Ammon's horn (tissue), 1 donor: ENCODE measurements around the gene LRRC75A.
"Not testable (repeated sequence)": the region's sequence is repeated elsewhere in the genome, so short reads cannot be mapped to it uniquely, and the experiment has no call there.

Source experiments
- DNase-seq: peaks from one replicate; pipeline ENCODE4 v3.0.0-alpha.2; 2016; ENCODE audit warnings: low spot score

Gene LRRC75A

DNA sequence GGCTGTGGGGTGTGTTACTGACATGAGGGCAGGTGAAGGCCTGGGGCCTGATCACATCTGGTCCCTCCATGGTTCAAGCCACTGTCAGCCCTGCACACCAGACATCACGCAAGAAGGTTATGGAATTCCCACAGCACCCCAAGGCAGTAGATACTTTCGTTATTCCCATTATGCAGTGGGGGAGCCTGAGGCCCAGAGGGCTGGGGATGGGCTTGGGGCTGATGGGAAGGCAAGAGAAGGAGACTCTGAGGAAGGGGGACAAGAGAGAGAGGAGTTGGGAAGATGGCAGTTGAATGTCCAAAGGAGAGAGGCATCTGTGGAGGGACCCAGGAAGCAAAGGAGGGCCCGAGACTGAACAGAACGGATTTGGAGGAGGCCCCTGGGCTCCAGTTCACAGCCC lies 42.0 kb downstream of the LRRC75A start:
- no peak for DNase-seq

DNA sequence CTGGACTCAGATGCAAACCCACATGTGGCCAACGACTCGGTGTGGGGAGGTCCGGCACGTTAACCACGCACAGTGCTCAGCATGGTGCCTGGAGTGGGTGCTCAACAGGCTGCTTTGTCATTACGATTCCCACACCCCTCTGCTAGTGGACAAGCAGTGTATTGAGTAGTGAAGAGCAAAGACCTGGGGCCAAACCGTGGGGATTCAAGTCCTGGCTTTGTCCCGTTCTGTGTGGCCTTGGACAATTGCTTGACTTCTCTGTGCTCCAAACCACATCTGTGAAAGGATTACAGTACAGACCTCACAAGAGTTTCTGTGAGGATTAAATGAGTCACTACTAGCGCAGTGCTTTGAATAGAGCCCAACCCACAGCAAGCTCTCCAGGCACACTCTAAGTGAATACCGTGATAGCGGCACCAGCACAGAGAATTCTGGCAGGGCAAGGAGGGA lies 42.8 kb downstream of the LRRC75A start:
- DNase-seq = no peak

DNA sequence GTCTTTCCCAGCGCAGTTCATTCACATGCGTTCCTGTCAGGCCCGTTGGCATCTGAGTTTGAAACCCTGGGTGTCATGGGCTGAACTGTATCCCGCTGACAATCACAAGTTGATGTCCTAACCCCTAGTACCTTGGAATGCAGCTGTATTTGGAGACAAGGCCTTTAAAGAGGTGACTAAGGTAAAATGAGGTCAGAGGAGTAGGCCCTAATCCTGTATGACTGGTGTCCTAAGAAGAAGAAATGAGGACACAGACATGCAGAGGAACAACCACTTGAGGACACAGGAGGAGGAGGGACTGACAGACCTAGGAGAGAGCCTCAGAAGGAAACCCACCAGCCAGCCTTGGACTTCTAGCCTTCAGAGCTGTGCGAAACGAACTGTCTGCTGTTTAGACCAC lies 43.5 kb downstream of the LRRC75A start:
- DNase-seq = no peak

DNA sequence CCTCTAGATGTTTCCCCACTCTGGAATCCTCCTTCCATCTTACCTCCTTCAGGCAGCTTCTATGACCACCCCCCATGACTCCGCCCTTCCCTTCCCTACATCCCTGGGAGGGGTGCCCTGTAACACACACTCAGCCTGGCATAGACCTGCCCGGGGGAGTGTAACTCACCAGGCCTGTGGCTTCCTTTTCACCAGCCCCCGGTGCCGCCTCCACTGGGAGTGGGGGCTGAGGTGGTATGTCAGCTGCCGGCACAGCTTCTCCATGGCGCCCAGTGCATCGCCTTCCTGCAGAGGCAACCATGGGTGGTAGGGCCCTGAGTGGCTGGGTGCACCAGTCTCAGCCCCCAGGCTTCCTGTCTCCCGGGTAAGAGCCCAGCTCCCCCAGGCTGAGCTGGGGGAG lies 44.3 kb downstream of the LRRC75A start:
- no peak for DNase-seq

DNA sequence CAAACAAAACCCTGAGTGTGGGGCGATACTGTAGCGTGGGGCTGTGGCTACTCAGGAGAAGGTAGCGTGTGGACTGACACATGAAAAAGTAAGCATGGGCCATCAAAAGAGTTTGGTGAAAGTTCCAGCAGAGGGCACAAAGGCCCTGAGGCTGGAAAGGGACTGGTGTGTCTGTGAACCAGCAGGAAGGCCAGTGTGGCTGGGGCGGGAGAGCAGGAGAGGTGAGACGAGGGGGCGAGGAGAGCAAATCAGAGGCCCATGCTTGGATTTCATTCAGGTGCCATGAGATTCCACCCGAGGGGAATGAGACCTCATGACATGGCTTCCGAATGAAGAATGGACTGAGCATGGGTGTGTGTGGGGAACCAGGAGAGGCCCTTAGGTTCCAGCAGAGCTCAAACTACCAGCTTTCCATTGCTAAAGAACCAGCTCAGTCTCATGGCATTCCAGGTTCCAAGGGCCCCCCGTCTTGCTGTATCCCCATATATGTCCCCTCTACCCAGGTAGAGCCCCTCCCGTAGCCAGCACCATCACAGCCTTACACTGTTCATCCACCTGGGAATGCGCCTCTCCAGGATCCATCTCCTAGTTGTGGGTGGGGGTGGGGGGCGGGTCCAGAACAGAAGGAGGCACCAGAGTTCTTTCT lies 45.5 kb downstream of the LRRC75A start:
- no peak for DNase-seq

DNA sequence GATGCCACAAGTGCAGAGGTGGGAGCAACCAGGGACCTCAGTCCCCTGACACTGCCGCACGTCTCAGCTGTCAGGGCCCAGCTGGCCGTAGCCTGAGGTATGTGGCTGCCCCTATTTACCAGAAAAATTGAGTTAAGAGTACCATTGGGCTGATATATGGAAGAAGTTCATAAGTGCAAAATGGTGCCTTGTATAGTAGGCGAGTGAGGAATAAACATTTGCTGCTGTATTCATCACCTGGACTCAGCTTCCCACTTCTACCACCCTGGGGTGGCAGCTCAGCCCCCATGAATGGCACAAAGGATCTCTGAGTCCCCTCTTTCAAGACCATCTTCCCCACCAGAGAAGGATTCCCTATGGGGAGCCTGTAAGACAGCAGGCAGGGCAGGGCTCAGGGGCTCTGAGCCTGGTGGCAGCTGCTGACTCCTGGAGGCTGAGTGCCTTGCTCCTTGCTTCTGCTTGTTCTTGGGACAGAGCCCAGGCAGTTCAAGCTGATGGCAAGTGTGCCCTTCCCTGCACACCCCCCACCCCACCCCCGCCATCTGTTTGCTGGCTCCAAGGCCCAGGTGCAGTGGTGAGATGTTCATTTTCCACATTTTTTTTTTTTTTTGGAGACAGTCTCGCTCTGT lies 47.6 kb downstream of the LRRC75A start:
- no peak for DNase-seq

DNA sequence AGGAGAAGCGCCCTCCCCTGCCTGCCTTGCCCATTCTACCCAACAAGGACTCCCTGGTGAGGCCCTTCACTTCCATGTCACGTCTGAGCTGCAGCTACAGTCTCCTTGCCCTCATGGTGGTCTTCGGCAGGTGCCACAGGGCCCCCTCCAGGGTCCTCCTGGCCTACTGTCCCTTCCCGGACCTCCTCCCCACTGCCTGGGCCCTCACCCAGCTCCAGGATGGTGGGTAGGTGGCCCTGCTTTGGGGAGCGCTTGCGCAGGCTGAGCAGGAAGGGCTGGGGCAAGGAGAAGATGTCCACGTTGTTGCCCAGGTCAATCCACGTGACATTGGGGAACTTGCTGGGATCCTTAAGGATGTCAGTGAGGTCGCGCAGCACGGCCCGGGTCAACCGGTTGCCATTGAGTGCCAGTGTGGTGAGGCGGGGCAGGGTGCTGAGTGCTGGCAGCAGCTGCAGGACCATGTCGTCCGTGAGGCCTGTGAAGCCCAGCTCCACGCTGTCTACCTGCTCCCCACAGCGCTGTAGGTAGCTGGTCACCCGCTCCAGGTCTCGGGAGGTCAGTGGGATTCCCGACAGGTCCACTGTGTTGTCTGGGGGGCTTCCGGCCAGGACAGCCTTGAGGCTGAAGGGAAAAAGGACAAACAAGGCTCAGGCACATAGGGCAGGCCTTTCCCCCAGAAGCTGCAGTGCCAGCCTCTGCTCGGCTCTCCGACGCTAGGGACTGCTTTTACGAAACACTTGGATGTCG lies 48.3 kb downstream of the LRRC75A start:
- DNase-seq = no peak

DNA sequence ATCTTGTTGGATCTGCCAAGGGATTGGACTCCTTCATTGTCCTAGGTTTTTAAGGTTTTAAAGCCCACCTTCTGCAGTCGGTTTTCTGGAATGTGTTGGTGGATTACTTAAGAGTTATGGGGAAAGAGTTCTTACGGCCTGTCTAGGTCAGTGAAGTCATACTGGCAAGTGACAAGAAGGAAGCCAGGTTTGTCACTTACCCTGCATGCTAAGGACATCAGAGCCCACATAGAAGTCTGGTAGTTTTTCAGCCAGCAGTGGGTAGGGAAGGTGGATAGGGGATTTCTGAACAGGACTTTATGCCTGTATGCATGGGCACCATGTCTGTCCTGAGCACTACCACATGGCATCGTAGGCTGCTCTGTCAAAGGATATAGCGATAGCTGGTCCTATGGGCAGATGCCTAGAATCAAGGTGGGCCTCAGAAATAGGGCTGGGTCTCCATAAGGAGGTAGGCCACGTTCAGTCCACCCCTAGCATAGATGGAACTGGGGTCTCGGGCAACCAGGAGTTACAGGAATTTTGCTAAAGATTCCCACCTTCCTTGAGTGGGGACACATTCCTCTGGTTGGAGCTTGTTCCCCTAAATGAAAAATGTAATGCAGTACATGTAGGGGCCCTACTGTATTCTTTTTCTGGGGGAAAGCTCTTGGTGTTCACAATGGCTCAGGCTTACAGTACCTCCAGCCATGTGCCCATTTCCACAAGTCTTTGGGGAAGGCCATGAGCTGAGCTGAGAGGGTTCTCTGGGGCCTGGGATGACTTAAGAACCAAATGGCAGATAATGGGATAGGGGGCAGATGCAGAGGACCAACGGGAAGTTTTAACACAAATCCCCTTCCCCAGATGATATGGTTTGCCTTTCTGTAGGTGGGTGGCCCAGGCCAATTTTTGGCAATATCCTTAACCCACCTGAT lies 49.1 kb downstream of the LRRC75A start:
- DNase-seq = no peak

DNA sequence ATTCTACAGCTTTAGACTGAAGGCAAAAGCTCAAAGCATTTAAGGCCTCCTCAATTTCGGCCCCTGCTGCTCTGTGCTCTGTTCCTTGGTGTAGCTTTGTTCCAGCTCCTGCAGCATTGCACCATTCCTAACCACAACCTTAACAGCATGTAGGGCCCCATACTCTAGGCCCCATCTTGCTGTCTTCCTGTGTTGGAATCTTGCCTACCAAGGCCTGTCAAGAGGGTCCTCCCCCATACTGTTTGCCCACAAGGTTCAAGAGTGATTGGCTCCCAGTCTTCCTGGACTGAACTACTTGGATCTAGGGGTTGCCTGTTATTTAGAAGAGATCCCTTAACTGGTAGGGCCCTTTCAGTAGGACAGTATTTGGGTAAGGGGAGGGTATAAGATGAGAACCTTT lies 49.9 kb downstream of the LRRC75A start:
- no peak for DNase-seq

DNA sequence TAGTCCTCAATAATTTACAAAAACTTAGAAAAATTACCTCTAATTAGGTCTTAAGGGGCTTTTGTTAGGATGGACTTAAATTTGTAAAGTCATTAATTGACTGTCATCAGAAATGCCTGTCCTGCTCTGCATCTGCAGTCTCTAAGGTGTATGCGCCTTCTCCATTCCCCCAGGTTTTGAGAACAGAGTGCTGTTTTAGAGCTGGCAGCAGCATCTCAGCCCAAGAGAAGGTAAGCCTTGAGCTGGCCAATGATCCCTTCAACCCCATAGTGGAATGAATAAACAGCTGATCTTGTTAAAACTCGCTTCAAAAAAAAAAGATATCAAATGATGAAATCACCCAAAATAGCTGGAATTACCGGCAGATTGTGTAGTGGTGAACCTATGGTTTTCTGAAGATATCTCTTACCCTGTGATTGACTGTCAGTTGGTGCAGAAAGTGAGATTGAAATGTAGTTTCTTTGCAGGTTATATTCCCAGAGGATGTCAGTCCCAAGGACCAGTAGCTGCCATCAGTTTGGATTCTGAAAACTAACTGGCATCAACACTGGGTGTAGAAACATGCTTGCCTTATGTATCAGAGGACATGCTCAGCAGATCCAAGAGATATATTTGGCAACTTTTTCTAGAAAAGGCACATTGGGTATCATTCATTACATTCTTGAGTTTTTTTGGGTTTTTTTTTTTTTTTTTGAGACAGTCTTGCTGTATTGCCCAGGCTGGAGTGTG lies 50.9 kb downstream of the LRRC75A start:
- no peak for DNase-seq

DNA sequence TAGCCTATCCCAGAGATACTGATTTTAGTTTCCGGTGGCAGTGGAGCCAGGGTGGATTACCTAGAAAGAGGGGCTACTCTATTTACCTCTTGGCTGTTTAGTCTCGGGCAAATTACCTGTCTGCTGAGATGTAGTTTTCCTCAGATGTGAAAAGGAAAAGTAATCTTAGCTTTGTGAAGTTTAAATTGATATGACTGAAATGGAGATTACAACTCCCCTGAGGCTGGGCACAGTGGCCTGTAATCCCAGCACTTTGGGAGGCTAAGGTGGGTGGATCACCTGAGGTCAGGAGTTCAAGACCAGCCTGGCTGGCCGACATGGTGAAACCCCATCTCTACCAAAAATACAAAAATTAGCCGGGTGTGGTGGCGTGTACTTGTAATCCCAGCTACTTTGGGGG lies 51.6 kb downstream of the LRRC75A start:
- not testable (repeated sequence) for DNase-seq

DNA sequence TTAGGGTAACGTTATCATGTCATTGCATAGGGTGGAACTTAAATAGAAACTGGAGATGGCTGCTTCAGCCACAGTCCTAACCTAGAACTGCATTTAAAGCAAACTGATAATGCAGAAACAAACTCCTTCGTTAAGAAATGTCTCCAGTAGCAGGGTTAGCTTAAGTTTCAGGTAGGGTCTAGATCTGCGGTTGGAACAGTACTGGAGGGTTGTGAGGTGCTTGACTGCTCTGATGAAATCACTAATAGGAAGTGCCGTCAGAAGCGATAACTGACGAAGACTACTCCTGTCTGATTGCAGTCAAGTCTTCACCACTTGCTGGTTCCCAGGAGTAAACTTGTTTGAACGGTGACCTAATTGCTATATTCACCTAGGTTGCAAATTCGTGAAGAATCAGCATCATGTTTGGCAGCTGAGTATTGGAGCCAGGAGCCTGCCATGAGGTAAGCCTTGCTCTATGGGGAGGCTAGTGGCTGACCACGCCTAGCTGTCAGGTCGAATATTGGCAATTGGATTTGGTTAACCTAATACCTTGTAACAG lies 52.1 kb downstream of the LRRC75A start:
- no peak for DNase-seq

DNA sequence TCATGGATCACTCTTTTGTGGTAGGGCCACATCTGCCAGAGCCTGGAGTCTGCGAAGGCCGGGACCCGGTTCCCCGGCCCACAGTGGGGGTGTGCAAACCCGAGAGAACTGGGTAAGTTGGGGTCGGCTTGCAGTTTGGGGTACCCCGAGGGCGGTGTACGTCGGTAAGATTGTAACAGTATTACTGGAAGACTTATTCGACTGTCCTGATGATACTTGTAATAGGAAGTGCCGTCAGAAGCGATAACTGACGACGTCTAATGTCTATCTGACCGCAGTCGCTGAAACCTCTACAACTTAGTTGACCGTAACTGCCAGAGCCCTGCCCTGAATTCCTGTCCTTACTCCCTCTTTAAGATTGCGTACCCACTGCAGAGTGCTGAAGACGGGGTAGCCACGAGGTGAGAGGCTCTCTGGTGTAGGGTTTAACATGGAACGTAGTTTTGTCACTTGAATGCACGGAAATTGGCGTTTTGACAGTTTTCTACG lies 52.6 kb downstream of the LRRC75A start:
- DNase-seq = no peak

DNA sequence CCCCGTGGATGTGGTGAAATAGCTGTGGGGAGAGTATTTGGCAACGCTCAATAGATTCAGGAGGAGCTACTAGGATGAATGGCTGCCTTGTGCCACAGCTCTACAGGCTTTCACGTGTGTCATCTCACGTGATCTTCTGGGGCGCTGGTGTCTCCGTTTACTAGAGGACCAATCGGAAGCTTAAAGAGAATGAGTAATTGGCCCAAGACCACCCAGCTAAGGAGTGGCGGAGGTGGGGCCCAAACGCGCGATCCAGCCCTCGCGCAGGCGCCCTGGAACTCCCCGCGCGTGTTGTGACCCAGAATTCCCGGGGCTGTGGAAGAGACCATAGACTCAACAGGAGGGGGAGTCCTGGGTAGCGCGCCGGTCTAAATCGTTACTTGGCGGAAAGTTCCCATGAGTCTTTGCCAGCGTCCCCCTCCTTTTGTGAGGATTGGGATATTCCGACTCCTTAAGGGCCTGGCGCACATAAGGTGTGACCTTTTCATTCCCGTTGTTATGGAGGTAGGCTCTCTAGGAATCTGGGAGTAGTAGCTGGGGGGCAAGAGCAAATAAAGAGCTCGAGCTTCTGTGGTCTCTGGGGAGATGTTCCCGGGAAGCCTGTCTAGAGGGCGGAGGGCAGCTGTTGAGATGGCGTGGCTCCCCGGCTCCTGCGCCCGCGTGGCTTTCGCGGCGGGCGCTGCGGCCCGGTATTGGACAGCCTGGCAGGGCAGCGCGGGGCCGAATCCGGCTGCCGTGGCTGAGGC lies 53.3 kb downstream of the LRRC75A start:
- peak; percentile 99 for DNase-seq

DNA sequence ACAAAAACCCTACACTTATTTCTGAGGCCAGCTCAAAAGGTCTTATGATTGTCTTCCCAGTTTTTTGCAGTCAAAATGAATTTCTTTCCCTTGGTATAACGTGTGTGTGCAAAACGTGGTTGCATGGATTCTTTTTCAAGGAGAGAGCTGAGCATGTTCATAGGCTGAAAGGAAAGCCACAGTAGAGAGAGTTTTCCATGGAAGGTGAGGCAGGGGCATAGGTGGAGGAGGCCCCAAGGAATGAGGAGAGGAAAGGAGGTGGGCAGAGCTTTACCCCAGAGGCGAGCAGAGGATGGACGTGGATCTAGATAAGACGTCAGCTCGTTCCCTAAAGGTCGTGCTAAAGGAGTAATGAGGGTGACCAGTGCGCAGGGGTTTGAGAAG lies 53.8 kb downstream of the LRRC75A start:
- no peak for DNase-seq

DNA sequence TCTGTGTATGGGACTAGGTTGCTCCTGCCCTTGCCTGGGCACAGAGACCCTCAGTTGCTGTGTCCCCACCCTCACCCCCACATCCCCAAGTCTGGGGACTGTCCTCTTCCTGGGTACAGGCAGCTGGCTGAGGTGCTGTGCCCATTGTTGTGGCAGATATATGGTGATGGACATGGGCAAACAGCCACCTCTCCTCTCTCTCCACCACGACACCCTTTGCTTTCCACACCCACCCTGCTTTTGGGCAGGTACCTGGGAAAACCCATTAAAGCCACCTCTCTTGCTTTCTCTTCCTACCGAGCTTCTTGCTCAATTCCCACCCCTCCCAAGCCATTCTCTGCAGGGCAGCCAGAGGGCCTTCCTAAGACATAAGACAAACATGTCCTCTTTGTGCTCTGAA lies 54.9 kb downstream of the LRRC75A start:
- no peak for DNase-seq

DNA sequence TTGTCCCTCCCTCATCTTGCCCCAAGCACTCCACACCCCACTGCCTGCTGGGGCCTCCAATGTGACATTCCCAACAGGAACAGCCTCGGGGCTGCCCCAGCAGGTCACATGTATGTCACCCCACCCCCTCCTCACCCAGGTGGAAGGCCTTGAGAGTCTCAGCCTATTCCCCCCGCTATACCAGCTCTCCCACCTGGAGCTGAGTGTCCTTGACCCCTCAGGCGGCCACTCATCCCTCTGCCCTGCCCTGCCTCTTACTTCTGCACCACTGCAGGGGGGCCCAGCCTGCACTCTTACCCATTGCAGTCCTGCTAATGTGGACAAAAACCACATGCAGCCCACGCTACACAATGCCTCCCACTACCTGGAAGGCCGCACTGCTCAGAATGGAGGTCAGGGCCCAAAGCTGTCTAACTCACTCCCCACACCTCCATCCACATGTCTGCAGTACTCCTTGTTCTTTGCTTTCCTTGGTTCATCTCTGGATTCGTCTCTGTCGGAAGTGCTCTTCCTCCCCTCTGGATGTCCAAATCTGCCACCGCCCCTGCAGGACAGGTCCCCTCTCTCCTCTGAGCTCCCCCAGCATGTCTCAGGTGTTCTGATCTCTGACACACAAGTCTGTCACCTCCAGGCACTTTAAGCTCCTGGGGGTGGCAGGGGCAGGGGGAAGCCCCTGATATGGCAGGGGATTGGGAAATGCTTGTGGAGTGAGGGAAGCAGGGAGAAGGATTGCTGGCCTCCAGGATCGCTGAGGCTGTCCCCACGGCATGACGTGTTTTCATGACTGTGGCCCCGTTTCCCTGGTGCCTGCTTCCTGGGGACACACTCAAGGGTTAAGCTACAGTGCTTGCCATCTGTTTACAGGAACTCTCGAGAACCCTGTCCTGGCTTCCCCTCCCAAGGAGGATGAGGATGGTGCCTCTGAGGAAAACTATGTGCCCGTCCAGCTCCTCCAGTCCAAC lies 55.8 kb downstream of the LRRC75A start:
- DNase-seq = no peak

DNA sequence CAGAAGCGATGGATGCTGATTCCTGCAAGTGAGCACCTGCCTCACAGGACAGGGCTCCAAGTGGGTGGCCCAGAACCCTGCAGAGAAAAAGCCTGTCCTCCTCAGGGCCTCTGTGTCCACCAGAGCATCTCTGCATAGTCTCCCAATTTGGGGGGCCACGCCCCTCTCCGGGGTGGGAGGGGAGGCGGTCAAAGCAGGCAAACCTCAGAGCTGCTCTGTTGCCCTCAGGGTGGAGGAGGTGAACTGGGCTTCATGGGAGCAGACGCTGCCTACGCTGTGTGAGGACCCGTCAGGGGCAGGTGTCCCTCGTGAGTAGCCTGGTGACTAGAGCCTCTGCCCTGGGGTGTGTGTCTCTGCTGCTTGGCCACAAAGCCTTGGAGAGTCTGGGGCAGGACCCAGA lies 57.3 kb downstream of the LRRC75A start:
- DNase-seq = no peak

DNA sequence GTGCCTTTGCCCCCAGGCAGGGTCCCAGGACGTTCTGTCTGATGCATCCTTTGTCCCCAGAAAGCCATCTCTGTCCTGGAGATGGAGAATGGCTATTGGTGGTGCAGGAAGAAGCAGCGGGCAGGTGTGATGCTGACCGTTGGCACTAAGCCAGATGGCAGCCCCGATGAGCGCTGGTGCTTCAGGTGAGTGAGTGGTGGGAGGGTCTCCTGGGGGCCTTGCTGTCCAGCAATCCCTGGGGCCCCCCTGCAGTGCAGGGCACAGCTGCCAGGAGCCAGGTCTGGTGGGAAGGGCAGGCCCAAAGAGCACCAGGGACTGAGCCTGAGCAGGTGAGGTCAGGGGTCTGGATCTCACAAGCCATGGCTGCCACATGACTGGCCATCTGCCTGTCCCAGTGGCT lies 58.5 kb downstream of the LRRC75A start:
- DNase-seq = no peak
